Measurements from ENCODE around the gene ISM1.

The ISM1 gene

DNA sequence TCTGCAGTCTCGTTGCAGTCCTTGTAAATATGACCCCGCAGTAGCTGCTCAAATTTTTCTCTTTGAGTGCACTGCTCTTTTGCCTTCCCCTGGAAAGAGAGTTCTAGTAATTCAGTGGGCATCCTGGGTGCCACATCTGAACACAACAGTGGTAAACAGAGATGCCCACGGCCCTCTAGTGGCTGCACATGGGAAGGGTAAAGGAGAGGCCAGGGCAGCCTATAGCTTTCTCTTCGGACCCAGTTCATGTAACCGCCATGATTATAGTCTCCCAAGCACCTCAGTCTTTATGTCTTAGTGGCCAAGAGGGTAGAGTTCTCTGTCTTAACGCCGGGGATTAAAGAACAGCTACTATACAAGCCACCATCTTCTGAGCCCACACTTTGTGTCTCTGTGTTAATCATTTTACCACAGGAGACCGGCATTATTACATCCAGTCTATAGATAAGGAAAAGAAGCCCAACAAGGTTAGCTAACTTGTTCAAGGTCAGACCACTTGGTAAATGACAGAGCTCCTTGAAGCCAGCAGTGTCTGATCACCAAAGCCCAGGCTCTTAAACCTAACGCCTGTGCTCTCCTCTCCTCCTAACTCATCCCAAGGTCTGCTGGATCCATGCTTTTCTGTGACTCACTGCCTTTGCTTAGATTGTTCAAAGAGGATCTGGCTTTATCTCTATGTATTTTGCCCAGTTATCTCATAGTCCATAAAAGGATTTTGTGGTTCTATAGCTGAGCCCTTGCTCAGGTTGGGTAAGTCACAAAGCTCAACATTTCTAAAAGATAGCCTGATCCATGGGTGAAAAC lies 81.8 kb downstream of the ISM1 start:
- TF ChIP-seq TAF1 (IDR thresholded peaks at IDR 0.05; ENCODE audit: borderline replicate concordance, low read depth, low read length) (no peak), POLR2AphosphoS5 (IDR thresholded peaks at IDR 0.05; ENCODE audit: low read depth, low read length) (no peak), POLR2A (IDR thresholded peaks at IDR 0.05; ENCODE audit: low read depth, low read length) (no peak)
- DNase-seq (ENCODE audit: insufficient read length) = no peak
- no peak for FAIRE-seq

DNA sequence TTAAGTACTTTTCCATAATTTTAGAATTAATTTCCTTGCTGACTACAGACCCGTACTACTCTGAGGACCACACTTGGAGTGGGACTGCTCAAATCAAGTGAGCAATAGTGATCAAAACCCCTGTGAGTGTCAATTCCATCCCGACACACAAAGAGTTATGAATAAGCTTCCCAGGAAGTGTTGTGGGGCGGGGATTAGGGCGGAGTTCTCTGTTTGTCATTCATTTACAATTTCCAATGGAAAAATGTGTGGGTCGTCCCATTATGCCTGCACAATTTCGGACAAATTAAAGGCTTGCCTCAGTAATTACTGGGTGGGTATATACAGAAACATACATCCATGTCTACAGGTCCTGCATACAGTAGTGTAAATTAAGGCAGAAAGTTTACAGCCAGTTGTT lies 84.2 kb downstream of the ISM1 start:
- FAIRE-seq (no peak), DNase-seq (ENCODE audit: insufficient read length) (no peak)
- TF ChIP-seq TAF1 (IDR thresholded peaks at IDR 0.05; ENCODE audit: borderline replicate concordance, low read depth, low read length) (no peak), POLR2AphosphoS5 (IDR thresholded peaks at IDR 0.05; ENCODE audit: low read depth, low read length) (no peak), POLR2A (IDR thresholded peaks at IDR 0.05; ENCODE audit: low read depth, low read length) (no peak)

DNA sequence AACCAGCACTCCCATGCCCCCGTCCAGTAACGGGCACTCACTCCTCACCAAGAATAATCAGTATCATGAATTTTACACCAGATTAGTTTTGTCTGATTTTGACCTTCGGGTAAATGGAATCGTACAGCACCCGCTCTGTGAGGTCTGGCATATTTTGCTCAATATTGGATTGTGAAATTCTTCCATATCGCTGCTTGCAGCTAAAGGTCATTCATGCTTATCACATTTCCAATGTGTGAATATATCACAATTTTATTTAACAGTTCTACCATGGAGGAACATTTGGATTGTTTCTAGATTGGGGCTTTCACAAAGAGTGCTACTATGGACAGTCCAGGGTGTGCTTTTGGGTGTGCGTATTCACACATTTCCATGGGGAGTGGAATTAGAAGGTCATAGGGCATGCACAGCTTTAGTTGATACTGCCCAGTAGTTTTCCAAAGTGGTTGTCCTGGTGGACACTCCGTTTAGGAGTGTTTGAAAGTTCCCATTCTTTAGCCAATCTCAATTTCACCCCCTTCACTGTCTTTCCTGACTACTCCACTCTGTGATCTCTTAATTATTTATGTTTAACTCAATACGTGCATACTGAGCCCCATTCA lies 86.6 kb downstream of the ISM1 start:
- TF ChIP-seq POLR2AphosphoS5 (IDR thresholded peaks at IDR 0.05; ENCODE audit: low read depth, low read length) (no peak), TAF1 (IDR thresholded peaks at IDR 0.05; ENCODE audit: borderline replicate concordance, low read depth, low read length) (no peak)

DNA sequence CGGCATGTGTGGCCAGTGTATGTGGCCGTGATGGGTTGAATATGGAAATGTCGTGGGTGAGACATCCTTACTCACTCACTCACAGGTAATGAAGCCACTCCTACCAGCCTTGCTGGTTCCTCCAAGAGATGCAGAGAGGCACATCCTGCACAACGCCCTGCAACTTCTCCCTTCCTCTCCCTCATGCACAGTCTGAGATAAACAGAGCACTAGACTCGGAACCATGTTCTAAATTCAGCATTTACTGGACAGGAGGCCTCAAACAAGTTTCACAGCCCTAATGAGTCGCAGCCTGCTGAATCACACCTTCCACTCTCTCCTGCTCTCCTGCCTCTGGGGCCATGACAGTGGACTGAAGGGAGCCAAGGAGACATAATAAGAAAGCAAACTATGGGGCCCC lies 91.2 kb downstream of the ISM1 start:
- DNase-seq (ENCODE audit: insufficient read length) = no peak
- FAIRE-seq = no peak
- TF ChIP-seq POLR2A (IDR thresholded peaks at IDR 0.05; ENCODE audit: low read depth, low read length) = no peak
- TF ChIP-seq POLR2AphosphoS5 (IDR thresholded peaks at IDR 0.05; ENCODE audit: low read depth, low read length) = no peak
- no peak for TF ChIP-seq TAF1 (IDR thresholded peaks at IDR 0.05; ENCODE audit: borderline replicate concordance, low read depth, low read length)

More for the DNA sequence above, 86.6 kb downstream of the ISM1 start:
- FAIRE-seq (no peak), DNase-seq (ENCODE audit: insufficient read length) (no peak)

DNA sequence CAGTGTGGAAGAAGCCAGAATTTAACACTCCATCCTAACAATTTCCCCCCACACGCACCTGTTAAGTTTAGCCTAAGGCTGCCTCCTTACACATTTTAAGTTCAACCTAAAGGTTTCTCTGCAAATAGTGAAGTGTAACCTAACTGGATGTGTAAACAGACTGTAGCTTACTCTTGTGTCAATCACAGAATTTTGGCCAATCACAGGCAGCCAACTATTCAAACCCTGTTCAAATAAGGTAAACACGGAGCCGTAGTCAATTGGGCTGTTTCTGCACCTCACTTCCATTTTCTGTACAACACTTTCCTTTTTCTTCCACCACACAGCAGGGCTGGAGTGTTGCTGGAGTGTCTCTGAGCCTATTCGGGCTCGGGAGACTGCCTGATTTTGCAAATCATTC lies 92.1 kb downstream of the ISM1 start:
- TF ChIP-seq POLR2AphosphoS5 (IDR thresholded peaks at IDR 0.05; ENCODE audit: low read depth, low read length) (no peak), POLR2A (IDR thresholded peaks at IDR 0.05; ENCODE audit: low read depth, low read length) (no peak), TAF1 (IDR thresholded peaks at IDR 0.05; ENCODE audit: borderline replicate concordance, low read depth, low read length) (no peak)
- FAIRE-seq = no peak

DNA sequence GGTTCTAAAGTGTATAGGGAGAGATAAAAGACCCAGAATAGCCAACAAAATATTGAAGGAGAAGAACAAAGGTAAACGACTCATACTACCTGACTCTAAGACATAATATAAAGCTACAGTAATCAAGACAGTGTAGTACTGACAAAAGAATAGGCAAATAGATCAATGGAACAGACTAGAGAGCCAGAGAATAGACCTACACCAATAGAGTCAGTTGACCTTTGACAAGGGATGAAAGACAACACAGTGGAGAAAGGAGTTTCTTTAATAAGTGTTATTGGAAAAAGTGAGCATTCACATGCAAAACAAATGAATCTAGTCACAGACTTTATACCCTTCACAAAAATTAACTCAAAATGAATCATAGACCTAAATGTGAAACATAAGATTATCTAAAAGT lies 96.4 kb downstream of the ISM1 start:
- FAIRE-seq = no peak

More for the DNA sequence above, 92.1 kb downstream of the ISM1 start:
- no peak for DNase-seq (ENCODE audit: insufficient read length)

DNA sequence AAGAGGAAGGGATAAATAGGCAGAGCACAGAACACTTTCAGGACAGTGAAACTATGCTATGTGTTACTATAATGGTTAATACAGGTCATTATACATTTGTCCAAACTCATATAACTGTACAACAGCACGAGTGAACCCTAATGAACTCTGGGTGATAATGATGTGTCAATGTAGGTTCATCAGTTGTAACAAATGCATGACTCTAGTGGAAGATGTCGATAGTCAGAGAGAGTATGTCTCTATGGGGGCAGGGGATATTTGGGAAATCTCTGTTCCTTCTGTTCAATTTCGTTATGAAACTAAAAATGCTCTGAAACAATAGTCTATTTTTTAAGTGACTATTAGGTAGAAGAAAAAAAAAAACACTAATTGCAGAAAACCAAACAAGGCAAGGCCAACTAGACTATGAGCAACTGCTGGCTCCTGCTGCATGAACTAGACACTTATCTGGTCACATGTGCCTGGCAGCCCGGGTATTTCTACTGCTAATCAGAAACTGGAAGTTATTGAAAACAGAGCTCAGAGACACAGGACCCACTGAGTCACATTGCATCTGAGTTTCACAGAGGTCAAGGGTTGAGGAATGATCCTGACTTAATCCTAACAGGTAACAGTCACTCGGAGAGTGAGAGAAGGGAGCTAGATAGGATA lies 97.9 kb downstream of the ISM1 start:
- TF ChIP-seq TAF1 (IDR thresholded peaks at IDR 0.05; ENCODE audit: borderline replicate concordance, low read depth, low read length) (no peak), POLR2A (IDR thresholded peaks at IDR 0.05; ENCODE audit: low read depth, low read length) (no peak), POLR2AphosphoS5 (IDR thresholded peaks at IDR 0.05; ENCODE audit: low read depth, low read length) (no peak)
- DNase-seq (ENCODE audit: insufficient read length) = no peak
- FAIRE-seq = no peak

More for the DNA sequence above, 96.4 kb downstream of the ISM1 start:
- TF ChIP-seq POLR2AphosphoS5 (IDR thresholded peaks at IDR 0.05; ENCODE audit: low read depth, low read length) (no peak), POLR2A (IDR thresholded peaks at IDR 0.05; ENCODE audit: low read depth, low read length) (no peak), TAF1 (IDR thresholded peaks at IDR 0.05; ENCODE audit: borderline replicate concordance, low read depth, low read length) (no peak)
- DNase-seq (ENCODE audit: insufficient read length) = no peak

DNA sequence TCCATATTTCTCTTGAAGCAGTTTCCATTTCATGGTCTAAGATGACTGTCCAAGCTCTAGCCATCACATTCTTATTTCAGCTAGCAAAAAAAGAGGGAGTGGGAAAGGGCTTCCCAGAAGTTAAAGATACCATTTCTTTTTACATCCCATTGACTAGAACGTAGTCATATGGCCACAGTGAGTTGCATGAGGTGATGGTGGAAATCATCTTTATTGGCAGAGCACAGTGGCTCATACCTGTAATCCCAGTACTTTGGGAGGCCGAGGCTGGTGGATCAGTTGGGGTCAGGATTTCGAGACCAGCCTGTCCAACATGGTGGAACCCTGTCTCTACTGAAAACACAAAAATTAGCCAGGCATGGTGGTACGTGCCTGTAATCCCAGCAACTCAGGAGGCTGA lies 99.6 kb downstream of the ISM1 start:
- TF ChIP-seq POLR2AphosphoS5 (IDR thresholded peaks at IDR 0.05; ENCODE audit: low read depth, low read length) (no peak), TAF1 (IDR thresholded peaks at IDR 0.05; ENCODE audit: borderline replicate concordance, low read depth, low read length) (no peak), POLR2A (IDR thresholded peaks at IDR 0.05; ENCODE audit: low read depth, low read length) (no peak)
- peak; percentile 48 for FAIRE-seq
- no peak for DNase-seq (ENCODE audit: insufficient read length)

DNA sequence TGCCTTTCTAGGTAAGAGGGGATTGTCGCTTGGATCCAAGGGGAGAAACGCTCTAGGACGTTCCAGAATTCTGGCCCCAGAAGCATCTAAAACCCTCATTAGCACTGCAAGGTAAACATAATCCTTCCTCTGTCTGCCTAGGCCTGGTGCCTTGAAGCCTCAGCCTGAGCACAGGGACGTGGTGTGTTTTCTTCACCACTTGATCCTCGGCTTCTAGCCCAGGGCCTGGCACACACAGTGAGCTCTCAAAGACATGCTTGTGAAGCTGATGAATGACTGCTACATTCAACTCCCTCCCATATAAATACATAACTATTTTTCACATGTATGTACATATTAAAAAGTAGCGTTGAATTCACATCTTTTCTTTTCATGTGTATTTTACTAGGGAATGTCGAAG lies 100.3 kb downstream of the ISM1 start:
- TF ChIP-seq TAF1 (IDR thresholded peaks at IDR 0.05; ENCODE audit: borderline replicate concordance, low read depth, low read length) = no peak
- DNase-seq (ENCODE audit: insufficient read length) (no peak), FAIRE-seq (no peak)

DNA sequence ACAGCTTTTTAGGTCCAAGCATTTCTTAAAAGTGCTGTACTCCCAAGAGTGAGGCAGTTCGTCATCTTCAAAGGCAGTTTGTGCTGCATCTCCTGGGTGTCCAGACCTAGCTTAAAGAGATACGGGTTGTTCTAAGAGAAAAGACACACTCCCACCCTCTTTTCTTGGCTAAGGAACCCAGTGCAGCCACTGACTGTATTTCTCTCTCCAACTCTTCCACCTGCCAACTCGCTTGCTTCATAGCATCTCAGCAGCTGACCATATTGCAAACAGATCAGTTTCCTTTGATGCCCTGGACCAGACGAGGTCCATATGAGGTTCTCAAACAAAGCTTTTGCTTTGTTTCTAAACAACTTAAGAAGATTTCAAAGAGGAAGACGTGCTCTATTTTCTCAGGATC lies 101.1 kb downstream of the ISM1 start:
- no peak for FAIRE-seq

DNA sequence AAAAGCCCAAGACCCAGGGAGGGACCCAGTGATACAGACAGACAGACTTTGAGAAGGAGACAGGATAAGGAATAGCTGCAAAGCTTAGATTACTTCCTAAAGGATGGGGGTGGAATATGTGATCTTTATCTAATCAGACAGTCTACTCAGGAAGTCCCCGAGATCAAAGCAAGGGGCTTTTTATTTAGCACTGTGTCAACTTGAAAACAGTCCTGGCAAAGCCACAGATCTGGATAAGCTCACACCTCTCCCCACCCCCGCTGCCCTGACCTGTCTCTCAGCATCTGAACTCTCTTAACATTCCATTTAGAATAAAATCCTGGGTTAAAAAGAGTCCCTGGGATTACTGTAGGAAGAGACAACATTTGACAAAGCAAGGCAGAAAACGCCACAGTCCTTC lies 101.5 kb downstream of the ISM1 start:
- TF ChIP-seq POLR2A (IDR thresholded peaks at IDR 0.05; ENCODE audit: low read depth, low read length) (no peak), POLR2AphosphoS5 (IDR thresholded peaks at IDR 0.05; ENCODE audit: low read depth, low read length) (no peak), TAF1 (IDR thresholded peaks at IDR 0.05; ENCODE audit: borderline replicate concordance, low read depth, low read length) (no peak)
- DNase-seq (ENCODE audit: insufficient read length) (no peak), FAIRE-seq (no peak)

More for the DNA sequence above, 101.1 kb downstream of the ISM1 start:
- DNase-seq (ENCODE audit: insufficient read length) = no peak
- TF ChIP-seq TAF1 (IDR thresholded peaks at IDR 0.05; ENCODE audit: borderline replicate concordance, low read depth, low read length) (no peak), POLR2A (IDR thresholded peaks at IDR 0.05; ENCODE audit: low read depth, low read length) (no peak), POLR2AphosphoS5 (IDR thresholded peaks at IDR 0.05; ENCODE audit: low read depth, low read length) (no peak)

DNA sequence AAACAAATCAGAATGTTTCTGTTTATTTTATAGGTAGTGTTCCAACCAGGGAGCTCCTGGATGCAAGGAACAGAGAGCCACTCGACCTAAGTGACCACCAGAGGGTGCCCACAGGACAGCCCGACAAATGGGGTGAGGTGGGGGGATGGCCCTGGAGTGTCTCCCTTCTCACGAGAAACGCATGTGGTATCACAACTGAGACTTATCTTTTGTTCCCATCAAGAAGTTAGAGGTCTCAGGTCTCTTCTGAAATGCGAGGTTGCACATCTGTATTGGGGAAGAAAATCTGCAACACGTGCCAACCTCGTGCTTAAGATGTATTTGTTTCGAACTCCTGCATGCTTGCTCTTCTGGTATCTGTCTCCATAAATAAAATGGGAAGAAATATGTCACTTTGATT lies 104.0 kb downstream of the ISM1 start:
- no peak for DNase-seq (ENCODE audit: insufficient read length)
- TF ChIP-seq POLR2AphosphoS5 (IDR thresholded peaks at IDR 0.05; ENCODE audit: low read depth, low read length) (no peak), TAF1 (IDR thresholded peaks at IDR 0.05; ENCODE audit: borderline replicate concordance, low read depth, low read length) (no peak), POLR2A (IDR thresholded peaks at IDR 0.05; ENCODE audit: low read depth, low read length) (no peak)
- no peak for FAIRE-seq

Data from GM12892 (cell line).